ENCODE results near the gene LNPK.
"Not testable (repeated sequence)": the region's sequence is repeated elsewhere in the genome, so short reads cannot be mapped to it uniquely, and the experiment has no call there.

LNPK gene, protein sequence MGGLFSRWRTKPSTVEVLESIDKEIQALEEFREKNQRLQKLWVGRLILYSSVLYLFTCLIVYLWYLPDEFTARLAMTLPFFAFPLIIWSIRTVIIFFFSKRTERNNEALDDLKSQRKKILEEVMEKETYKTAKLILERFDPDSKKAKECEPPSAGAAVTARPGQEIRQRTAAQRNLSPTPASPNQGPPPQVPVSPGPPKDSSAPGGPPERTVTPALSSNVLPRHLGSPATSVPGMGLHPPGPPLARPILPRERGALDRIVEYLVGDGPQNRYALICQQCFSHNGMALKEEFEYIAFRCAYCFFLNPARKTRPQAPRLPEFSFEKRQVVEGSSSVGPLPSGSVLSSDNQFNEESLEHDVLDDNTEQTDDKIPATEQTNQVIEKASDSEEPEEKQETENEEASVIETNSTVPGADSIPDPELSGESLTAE

GRCh38 chr2:176001916-176002687 is at the start of gene LNPK:
Gene LNPK (minus strand): TSS chr2:176002267. CDS start chr2:175995584, 6,683 bp downstream.
- DNase-seq, result peak; percentile 84

DNA sequence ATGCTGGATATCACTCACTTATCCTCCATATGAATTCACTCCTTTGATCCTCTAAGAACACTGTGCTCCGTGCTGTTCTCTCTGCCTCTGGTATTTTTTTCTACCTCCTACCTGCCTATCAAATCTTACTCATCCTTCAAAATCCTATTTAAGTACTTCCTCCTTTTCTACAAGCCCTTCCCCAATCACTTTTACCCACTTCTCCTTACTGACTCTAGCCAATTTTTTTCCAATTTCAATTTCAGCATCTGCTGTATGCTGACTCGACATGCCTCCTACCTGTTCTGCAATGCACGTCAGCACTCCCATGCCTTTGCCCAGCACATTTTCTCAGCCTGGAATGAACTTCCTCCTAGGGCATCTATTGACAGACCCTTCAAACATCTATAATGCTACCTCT is 37.3 kb upstream of the LNPK start:
- no peak for DNase-seq

DNA sequence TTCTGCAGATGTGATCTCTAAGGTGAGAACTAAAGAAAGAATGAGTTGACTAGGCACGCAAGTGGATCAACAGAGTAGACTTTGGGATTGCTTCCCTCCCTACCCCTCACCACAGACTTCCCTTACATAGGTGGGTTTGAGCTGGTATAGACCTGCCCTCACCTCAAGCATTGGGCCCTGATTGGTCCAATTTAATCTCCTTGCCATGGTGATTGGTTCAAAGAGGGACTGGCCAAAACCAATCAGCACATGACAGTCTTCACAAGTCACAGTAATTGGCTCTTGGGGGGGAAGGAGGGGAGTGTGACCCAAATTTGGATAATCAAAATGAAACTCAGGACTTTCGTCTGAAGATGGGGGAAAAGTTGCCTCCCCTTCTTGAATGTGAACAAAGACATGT is 36.6 kb upstream of the LNPK start:
- no peak for DNase-seq

DNA sequence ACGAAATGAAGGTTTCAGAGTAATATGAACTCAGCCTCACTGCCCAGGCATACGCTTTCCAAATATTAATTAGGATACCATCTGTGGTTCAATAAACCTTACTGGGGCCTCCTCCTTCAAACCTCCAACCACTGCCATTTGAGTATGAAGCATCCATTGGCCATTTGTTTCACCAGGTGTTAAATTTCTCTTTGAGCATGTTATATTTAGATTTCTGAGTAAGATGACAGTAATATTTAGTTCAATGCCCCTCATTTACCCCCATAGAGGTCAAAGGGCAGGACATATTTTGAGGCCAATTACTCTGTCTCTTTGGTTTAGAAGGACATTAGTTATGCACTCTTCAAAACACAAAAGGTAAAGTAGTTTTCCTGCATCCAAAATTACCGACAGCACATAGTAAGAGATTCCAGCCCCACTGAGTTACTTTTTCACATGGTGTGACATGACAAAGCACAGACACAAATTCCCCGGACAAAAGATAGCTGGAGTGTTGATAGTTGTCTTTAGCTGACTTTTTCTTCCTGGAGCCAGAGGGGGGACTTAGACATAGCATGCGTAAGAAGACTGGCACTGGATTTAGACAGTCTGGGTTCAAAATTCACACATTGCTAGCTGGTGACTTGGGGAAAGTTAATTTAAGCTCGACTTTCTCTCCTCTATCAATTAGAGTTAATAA is 33.1 kb upstream of the LNPK start:
- no peak for DNase-seq

DNA sequence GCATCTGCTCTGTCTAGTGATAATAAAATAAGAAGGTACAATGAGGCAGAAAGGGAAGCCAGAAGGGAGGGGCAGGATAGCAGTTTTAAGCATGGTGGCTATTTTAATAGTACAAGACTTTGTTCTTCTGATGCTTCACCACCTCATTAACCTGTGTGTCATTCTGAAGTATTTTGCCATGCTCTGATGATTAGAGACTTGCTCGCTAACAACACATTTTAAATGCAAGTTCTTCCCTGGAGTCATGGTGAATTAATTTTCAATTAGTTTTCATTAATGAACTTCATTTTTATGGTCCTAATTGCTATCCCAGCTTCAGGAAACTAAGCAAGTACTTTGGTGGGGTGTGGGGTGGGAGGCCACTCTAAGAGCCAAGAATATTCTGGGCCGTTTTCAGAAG is 25.7 kb upstream of the LNPK start:
- DNase-seq, result no peak

- DNase-seq, result no peak
Observed at GRCh38 chr2:176025932-176026331, 23.9 kb upstream of the LNPK start.

DNA sequence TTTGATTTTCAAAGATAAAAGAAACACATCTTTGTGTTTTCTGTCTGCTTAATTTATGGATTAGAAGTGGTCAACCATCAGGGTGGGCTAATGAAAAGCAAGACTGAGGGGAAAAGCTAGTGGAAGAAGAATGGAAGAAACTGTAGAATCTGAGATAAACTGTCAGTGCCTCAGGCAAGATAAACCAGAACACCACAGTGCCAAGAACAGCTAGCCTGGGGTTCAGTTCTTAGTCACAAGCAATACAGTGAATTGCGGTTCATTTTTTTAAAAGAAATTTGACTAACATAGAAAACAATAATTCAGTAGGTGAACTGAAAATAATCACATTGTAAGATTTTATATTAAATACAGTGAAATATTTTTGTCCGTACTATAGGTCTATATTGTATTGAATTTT is 22.0 kb upstream of the LNPK start:
- DNase-seq, result no peak

DNA sequence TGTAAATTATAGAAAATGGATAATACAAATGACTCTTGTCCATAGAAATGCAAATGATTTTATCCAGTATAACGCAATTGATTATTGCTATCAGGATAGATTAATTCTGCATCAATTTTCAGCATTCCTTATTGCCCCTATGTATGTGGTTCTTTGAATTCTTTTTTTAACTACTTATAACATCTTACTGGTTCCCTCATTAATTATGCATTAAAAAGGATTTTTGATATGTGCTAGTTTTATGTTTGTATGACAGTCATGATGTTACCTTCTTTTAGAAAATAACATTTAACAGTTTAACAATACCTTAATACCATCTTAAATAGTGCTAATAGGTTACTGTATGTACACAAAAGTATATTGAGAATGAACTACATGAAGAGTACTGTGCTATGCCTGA is 20.0 kb upstream of the LNPK start:
- DNase-seq, result no peak

- no peak for DNase-seq
Observed at GRCh38 chr2:176020400-176020799, 18.3 kb upstream of the LNPK start.

DNA sequence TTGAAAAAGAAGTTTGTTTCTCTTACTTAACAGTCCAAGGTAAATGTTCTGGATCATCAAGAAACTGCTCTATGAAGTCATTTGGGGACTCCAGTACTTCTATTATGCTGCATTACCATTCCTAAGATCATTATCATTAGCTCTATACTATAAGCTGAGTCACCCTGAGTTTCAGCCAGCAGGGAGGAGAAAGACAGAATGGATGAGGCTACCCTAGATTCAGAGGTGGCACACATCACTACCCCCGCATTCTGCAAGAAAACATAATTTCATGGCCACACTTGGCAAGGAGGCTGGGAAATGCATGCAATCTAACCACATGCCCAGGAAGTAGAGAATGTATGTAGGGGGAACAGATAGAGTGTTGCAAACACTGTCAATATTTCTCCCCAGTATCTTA is 16.6 kb upstream of the LNPK start:
- DNase-seq, result no peak

- no peak for DNase-seq
Observed at GRCh38 chr2:176009445-176009844, 7.4 kb upstream of the LNPK start.

- no peak for DNase-seq
Observed at GRCh38 chr2:176004934-176005333, 2.9 kb upstream of the LNPK start.

DNA sequence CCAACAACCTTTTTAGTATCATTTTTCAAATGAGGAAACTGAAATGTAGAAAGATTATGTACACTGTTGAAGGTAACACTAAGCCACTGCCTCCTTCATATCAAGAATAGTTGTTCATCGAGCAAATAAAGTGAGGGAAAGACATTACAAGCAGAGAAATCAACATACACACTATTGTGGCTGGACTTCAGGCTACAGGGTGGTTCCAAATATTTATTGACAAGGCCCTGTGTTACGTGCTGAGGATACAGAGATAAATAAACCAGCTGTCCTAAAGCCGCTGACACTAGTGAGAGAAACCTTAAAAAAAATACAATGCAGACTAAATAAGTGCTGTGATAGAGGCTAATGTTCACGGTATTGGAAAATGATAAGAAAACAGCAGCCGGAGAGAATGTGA is 1.9 kb upstream of the LNPK start:
- DNase-seq, result no peak

GRCh38 chr2:176002688-176003210 is 682 bp upstream of the LNPK start:
- DNase-seq, result no peak

GRCh38 chr2:176001281-176001915 is 669 bp downstream of the LNPK start:
- peak; percentile 14 for DNase-seq

GRCh38 chr2:175999283-175999819 is 2.7 kb downstream of the LNPK start:
- no peak for DNase-seq

GRCh38 chr2:175990099-175990498 is 12.0 kb downstream of the LNPK start:
- no peak for DNase-seq

- DNase-seq, result not testable (repeated sequence)
Observed at GRCh38 chr2:175987126-175987525, 14.9 kb downstream of the LNPK start.

DNA sequence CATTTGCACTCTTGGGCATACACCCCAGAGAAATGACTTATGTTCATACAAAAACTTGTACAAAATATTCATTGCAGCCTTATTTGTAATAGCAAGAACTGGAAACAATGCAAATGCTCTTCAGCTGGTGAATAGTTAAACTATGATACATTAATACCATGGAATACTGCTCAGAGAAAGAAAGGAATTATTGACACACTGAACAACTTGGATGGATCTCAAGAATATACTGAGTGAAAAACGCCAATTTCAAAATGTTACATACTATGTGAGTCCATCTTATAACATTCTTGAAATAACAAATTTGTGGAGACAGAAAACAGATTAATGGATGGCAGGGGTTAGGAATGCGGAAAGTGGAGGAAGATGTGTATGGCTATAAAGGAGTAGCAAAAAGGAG is 17.2 kb downstream of the LNPK start:
- DNase-seq, result no peak

DNA sequence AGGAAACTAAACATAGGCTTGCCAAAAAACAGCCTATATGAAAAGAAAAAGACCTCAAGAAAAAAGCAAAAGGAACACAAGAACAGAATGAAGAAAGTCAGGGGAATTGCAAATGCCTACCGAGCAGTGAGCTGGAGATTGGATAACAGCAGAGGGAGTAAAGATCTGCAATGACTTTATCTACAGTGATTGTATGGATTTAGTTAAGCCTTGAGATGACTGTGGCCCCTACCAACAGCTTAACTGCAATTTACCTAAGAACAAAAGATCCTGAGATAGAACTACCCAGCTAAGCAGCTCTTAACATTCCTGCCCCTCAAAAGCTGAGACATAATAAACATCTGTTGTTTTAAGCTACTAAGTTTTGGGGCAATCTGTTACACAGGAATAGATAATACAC is 20.5 kb downstream of the LNPK start:
- no peak for DNase-seq

DNA sequence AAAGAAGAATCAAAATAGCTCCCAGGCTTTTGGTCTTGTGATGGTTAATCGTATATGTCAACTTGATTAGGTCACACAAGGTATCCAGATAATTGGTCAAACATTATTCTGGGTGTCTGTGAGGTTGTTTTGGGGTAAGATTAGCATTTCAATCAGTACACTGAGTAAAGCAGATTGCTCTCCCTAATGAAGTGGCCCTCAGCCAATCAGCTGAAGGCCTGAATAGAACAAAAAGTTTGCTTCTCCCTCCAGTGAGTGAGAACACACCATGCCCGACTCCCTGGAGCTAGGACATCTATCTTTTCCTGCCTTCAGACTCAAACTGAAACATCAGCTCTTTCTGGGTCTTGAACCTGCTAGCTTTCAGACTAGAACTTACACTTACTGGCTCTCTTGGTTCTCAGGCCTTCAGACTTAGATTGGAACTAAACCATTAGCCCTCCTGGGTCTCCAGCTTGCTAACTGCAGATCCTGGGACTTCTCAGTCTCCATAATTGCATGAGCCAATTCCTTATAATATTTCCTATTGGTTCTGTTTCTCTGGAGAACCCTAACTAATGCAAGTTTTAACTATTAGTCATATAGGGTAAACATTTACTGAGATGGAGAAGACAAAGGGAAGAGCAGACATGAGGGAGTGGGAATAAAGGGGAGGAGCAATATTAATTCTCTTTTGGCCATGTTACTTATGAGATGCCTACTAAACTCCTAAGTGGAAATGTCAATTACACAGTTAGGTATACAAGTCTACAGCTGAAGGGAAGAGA is 25.5 kb downstream of the LNPK start:
- DNase-seq, result no peak

DNA sequence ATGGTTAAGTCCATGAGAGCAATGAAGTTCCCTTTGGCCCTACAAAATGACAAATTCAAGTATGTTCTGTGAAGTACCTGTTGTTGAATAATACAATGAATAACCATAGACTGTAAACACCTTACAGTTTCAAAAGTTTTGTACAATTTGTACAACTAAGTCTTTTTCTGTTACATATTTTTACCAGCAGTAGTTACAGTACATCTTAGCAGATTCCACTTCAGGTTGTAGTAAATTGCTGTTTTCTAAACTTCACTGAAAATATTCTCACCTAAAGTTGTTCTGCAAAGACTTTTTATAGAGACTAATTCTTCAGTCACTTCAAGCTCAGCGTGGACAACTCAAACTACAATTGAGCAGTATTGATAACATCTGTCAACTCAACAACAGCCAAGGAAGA is 28.7 kb downstream of the LNPK start:
- DNase-seq, result no peak
